Measurements from ENCODE around the gene PIP5KL1. TPM values are rescaled to one million over a fixed set of nuclear protein-coding genes. Genes with fewer than 3 reads are reported as not detected.
A peak's percentile ranks its signal among the peaks of the same experiment; 100 is the strongest.

The PIP5KL1 gene
- total RNA-seq, 1 experiment from 2014 or later, result 21.9 TPM

- DNase-seq, result peak in 1 of 2 experiments; percentile 58
- Histone ChIP-seq H3K27me3 (ENCODE audit: insufficient read depth, low read depth) (no peaks in the 10 kb centered on the region), H3K79me2 (ENCODE audit: low read depth) (peaks cover 58% of the 10 kb centered on the region), H2AFZ (no peak overlapping the region), H3K4me1 (replicated peaks; ENCODE audit: insufficient read depth) (peaks cover 55% of the 10 kb centered on the region), H3K4me2 (peak overlapping the region; percentile 87), H3F3A (ENCODE audit: insufficient read depth, low read depth) (peaks cover 19% of the 10 kb centered on the region), H3K9me3 (ENCODE audit: insufficient read depth, low read depth) (no peaks in the 10 kb centered on the region), H4K20me1 (ENCODE audit: insufficient read depth) (peaks cover 54% of the 10 kb centered on the region), H3K4me3 (peak overlapping the region; percentile 82), H3K36me3 (ENCODE audit: low read depth) (peaks cover 5% of the 10 kb centered on the region; the same call in 1 of the 2 replicates), H3K27ac (0 out of 2 replicates have a peak overlapping the region, but pooled peaks have one; percentile 39), H3K9me2 (ENCODE audit: insufficient read depth) (no peaks in the 10 kb centered on the region)
- POLR2A ChIA-PET (ENCODE audit: unreplicated experiment), result interaction anchor here (0.6 to 1.8 kb wide), 7 partner anchors 7 to 77 kb away, joined by 3 to 14 read pairs (median 4); no protein-coding TSS in a partner anchor
- no TSS peak for BruUV-seq (replicated peaks)
- intact Hi-C loops (cut with micrococcal nuclease; ENCODE audit: unreplicated experiment), result loop anchor here (1.0 to 2.0 kb wide), 3 partner anchors 24 to 36 kb away; no protein-coding TSS in a partner anchor
- no peak for TF ChIP-seq EZH2 (IDR thresholded peaks at IDR 0.05; ENCODE audit: low read depth)
- TF ChIP-seq, protein P1, sequence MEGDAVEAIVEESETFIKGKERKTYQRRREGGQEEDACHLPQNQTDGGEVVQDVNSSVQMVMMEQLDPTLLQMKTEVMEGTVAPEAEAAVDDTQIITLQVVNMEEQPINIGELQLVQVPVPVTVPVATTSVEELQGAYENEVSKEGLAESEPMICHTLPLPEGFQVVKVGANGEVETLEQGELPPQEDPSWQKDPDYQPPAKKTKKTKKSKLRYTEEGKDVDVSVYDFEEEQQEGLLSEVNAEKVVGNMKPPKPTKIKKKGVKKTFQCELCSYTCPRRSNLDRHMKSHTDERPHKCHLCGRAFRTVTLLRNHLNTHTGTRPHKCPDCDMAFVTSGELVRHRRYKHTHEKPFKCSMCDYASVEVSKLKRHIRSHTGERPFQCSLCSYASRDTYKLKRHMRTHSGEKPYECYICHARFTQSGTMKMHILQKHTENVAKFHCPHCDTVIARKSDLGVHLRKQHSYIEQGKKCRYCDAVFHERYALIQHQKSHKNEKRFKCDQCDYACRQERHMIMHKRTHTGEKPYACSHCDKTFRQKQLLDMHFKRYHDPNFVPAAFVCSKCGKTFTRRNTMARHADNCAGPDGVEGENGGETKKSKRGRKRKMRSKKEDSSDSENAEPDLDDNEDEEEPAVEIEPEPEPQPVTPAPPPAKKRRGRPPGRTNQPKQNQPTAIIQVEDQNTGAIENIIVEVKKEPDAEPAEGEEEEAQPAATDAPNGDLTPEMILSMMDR (conservative IDR thresholded peaks at IDR 0.05), result no peak
- CTCF ChIA-PET, result interaction anchor here (0.7 to 1.1 kb wide), 2 partner anchors 24 to 36 kb away, joined by 3 read pairs; no protein-coding TSS in a partner anchor
Measured at GRCh38 chr9:127979333-127980059, 48.9 kb upstream of the PIP5KL1 start.

DNA sequence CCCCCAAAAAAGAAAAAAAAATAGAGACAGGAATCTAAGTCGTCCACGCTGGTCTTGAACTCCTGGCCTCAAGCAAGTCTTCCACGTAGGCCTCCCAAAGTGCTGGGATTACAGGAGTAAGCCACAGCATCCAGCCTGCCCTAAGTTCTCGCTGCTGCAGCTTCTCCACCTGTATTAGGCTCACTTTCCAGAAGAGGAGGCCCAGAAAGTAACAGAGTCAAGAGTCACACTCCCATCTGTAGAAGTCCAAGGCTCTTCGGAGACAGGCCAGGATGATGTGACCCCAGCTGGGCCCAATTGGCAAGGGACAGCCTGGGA, 48.4 kb upstream of the PIP5KL1 start:
- H3K4me2 ChIP-seq, result peak overlapping the region; percentile 87
- peaks cover 63% of the 10 kb centered on the region for H3K79me2 ChIP-seq (ENCODE audit: low read depth)
- no peaks in the 10 kb centered on the region for H3K9me3 ChIP-seq (ENCODE audit: insufficient read depth, low read depth)
- H3K4me1 ChIP-seq (replicated peaks; ENCODE audit: insufficient read depth), result peaks cover 60% of the 10 kb centered on the region
- ChIA-PET CTCF (interaction anchor here (0.7 to 1.1 kb wide), 2 partner anchors 23 to 35 kb away, joined by 3 read pairs; no protein-coding TSS in a partner anchor), POLR2A (ENCODE audit: unreplicated experiment) (interaction anchor here (0.6 kb wide), 1 partner anchor 11 kb away, joined by 13 read pairs; no protein-coding TSS in a partner anchor)
- H2AFZ ChIP-seq, result no peak overlapping the region
- no peaks in the 10 kb centered on the region for H3K27me3 ChIP-seq (ENCODE audit: insufficient read depth, low read depth)
- no peak for TF ChIP-seq EZH2 (IDR thresholded peaks at IDR 0.05; ENCODE audit: low read depth)
- TF ChIP-seq, protein P1 (conservative IDR thresholded peaks at IDR 0.05), result no peak
- DNase-seq, result no peak
- no TSS peak for BruUV-seq (replicated peaks)
- H3K36me3 ChIP-seq (ENCODE audit: low read depth), result peaks cover 5% of the 10 kb centered on the region; the same call in 1 of the 2 replicates
- intact Hi-C loops (cut with micrococcal nuclease; ENCODE audit: unreplicated experiment), result loop anchor here (1.0 kb wide), 1 partner anchor 24 kb away; no protein-coding TSS in a partner anchor
- H3K4me3 ChIP-seq, result peak overlapping the region; percentile 82
- H3K27ac ChIP-seq, result no peak overlapping the region
- no peaks in the 10 kb centered on the region for H3K9me2 ChIP-seq (ENCODE audit: insufficient read depth)
- peaks cover 21% of the 10 kb centered on the region for H3F3A ChIP-seq (ENCODE audit: insufficient read depth, low read depth)
- peaks cover 59% of the 10 kb centered on the region for H4K20me1 ChIP-seq (ENCODE audit: insufficient read depth)

DNA sequence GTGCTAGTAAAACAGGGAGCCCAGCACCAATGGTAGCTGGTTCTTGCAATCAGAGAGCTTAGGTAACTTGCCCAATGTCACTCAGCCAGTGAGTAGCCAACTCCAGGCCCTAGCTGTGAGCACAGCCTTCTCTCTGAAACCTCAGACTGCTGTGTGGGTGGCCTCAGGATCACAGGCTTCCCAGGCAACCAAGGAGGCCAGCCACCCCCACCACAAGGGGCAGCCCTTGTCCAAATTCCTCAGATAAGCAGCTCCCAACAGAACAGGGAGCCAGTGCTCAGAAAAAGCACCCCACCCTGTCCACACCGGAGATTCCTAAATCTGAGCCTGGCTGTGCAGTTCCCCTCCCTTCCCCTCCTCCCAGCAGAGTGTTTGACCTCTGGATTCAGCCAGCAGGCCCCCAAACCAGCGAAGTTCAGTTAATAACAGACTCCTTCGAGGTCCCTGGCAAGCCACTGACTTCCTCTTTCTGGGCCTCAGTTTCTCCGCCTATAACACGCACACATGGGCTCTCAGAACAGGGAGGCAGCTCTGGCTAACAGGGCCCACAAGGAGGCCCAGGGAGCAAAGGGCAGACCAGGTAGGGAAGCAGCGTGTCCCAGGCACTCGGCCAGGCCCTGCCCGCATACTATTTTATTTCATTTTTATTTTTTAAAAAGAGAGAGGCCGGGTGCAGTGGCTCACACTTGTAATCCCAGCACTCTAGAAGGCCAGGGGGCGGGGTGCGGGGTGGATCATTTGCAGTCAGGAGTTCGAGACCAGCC, 47.5 kb upstream of the PIP5KL1 start:
- intact Hi-C loops (cut with micrococcal nuclease; ENCODE audit: unreplicated experiment), result loop anchor here (1.0 kb wide), 2 partner anchors 10 to 57 kb away; no protein-coding TSS in a partner anchor
- Histone ChIP-seq H3K4me2 (peak overlapping the region; percentile 87), H3K79me2 (ENCODE audit: low read depth) (peaks cover 72% of the 10 kb centered on the region), H3K27ac (peak overlapping the region; percentile 21), H3K9me2 (ENCODE audit: insufficient read depth) (no peaks in the 10 kb centered on the region), H3F3A (ENCODE audit: insufficient read depth, low read depth) (peaks cover 23% of the 10 kb centered on the region), H3K36me3 (ENCODE audit: low read depth) (peaks cover 5% of the 10 kb centered on the region; the same call in 1 of the 2 replicates), H3K4me1 (replicated peaks; ENCODE audit: insufficient read depth) (peaks cover 68% of the 10 kb centered on the region), H3K27me3 (ENCODE audit: insufficient read depth, low read depth) (no peaks in the 10 kb centered on the region), H2AFZ (no peak overlapping the region), H3K4me3 (peak overlapping the region; percentile 82), H4K20me1 (ENCODE audit: insufficient read depth) (peaks cover 68% of the 10 kb centered on the region), H3K9me3 (ENCODE audit: insufficient read depth, low read depth) (no peaks in the 10 kb centered on the region)
- peak; percentile 61 to 68 for DNase-seq
- BruUV-seq (replicated peaks), result no TSS peak
- CTCF ChIA-PET, result interaction anchor here (1.1 kb wide), 1 partner anchor 57 kb away, joined by 4 read pairs; no protein-coding TSS in a partner anchor
- POLR2A ChIA-PET (ENCODE audit: unreplicated experiment), result interaction anchor here (0.6 to 0.7 kb wide), 3 partner anchors 57 to 116 kb away, joined by 3 to 4 read pairs (median 4); partner anchors contain the start of gene NAIF1
- TF ChIP-seq EZH2 (IDR thresholded peaks at IDR 0.05; ENCODE audit: low read depth), result no peak
- TF ChIP-seq, protein P1 (conservative IDR thresholded peaks at IDR 0.05), result no peak; the same call in 1 of the 2 replicates

All from PC-9 (cell line).